ENCODE measurements around the gene CLCN2. TPM values are rescaled to one million over a fixed set of nuclear protein-coding genes. Genes with fewer than 3 reads are reported as not detected.

The CLCN2 gene
- total RNA-seq, 1 experiment from 2014 or later: 23.0 TPM

DNA sequence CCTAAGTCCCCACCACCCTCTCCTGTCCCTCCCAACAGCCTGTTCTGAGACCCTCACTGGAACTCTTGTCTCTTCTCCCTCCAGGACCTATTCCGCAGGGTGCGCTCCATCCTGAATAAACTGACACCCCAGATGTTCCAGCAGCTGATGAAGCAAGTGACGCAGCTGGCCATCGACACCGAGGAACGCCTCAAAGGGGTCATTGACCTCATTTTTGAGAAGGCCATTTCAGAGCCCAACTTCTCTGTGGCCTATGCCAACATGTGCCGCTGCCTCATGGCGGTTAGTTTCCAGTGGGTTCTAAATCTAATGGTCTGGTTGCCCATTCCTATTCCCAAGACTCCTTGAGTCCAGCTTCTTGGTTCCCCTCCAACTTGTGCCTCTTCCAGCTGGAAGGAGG is 37.7 kb downstream of the CLCN2 start:
- Mint-ChIP-seq H3K4me1 (ENCODE audit: low read depth, unreplicated experiment) (no peaks in the 10 kb centered on the region), H3K4me3 (ENCODE audit: unreplicated experiment) (no peak overlapping the region), H3K9me3 (ENCODE audit: unreplicated experiment) (no peaks in the 10 kb centered on the region), H3K27ac (ENCODE audit: unreplicated experiment) (no peak overlapping the region), H3K36me3 (ENCODE audit: insufficient read depth, unreplicated experiment) (peaks cover 100% of the 10 kb centered on the region), H3K27me3 (ENCODE audit: insufficient read depth, unreplicated experiment) (no peaks in the 10 kb centered on the region)
- Histone ChIP-seq H3K9me3 (no peaks in the 10 kb centered on the region), H3K4me1 (no peaks in the 10 kb centered on the region), H3K27me3 (replicated peaks; ENCODE audit: control insufficient read depth, insufficient read depth, low read length) (no peaks in the 10 kb centered on the region), H3K36me3 (ENCODE audit: control insufficient read depth, insufficient read depth, low read length) (peaks cover 23% of the 10 kb centered on the region), H3K4me3 (ENCODE audit: low read depth, low read length) (no peak overlapping the region)
- ChIA-PET CTCF (no interaction called here), POLR2A (no interaction called here)
- TF ChIP-seq, protein P1, sequence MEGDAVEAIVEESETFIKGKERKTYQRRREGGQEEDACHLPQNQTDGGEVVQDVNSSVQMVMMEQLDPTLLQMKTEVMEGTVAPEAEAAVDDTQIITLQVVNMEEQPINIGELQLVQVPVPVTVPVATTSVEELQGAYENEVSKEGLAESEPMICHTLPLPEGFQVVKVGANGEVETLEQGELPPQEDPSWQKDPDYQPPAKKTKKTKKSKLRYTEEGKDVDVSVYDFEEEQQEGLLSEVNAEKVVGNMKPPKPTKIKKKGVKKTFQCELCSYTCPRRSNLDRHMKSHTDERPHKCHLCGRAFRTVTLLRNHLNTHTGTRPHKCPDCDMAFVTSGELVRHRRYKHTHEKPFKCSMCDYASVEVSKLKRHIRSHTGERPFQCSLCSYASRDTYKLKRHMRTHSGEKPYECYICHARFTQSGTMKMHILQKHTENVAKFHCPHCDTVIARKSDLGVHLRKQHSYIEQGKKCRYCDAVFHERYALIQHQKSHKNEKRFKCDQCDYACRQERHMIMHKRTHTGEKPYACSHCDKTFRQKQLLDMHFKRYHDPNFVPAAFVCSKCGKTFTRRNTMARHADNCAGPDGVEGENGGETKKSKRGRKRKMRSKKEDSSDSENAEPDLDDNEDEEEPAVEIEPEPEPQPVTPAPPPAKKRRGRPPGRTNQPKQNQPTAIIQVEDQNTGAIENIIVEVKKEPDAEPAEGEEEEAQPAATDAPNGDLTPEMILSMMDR (IDR thresholded peaks at IDR 0.05; ENCODE audit: insufficient read depth in 1 of 2, low read depth in 1 of 2, low read length in 1 of 2, severe bottlenecking in 1 of 2, unreplicated experiment in 1 of 2): no peak
- DNase-seq: no peak
- no TSS peak for BruUV-seq (replicated peaks)
- intact Hi-C loops (cut with micrococcal nuclease; ENCODE audit: unreplicated experiment): no loop called here

DNA sequence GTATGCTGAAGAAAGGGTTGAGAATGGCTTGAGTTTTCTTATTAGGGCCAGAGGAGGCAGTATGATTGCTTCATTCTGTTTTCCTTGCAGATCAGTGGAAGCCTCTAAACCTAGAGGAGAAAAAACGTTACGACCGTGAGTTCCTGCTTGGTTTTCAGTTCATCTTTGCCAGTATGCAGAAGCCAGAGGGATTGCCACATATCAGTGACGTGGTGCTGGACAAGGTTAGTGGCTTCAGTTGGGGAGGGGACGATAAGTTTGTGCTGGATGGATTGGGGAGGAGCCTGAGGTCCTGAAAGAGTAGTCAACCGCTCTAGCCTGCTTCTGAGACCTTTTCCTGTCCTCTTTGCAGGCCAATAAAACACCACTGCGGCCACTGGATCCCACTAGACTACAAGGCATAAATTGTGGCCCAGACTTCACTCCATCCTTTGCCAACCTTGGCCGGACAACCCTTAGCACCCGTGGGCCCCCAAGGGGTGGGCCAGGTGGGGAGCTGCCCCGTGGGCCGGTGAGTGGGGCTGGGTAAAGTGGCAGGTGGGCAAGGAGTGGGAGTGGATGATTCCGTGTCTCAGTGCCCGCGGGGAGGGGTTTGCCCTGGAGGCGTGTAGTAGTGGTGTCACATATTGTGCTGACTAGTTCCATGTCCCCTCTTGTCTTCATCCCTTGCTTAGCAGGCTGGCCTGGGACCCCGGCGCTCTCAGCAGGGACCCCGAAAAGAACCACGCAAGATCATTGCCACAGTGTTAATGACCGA is 38.5 kb downstream of the CLCN2 start:
- Mint-ChIP-seq H3K4me1 (ENCODE audit: low read depth, unreplicated experiment) (no peaks in the 10 kb centered on the region), H3K27me3 (ENCODE audit: insufficient read depth, unreplicated experiment) (no peaks in the 10 kb centered on the region), H3K27ac (ENCODE audit: unreplicated experiment) (no peak overlapping the region), H3K36me3 (ENCODE audit: insufficient read depth, unreplicated experiment) (peaks cover 97% of the 10 kb centered on the region), H3K9me3 (ENCODE audit: unreplicated experiment) (no peaks in the 10 kb centered on the region), H3K4me3 (ENCODE audit: unreplicated experiment) (no peak overlapping the region)
- Histone ChIP-seq H3K4me3 (ENCODE audit: low read depth, low read length) (no peak overlapping the region), H3K27me3 (replicated peaks; ENCODE audit: control insufficient read depth, insufficient read depth, low read length) (no peaks in the 10 kb centered on the region), H3K36me3 (ENCODE audit: control insufficient read depth, insufficient read depth, low read length) (peaks cover 21% of the 10 kb centered on the region), H3K4me1 (no peaks in the 10 kb centered on the region), H3K9me3 (no peaks in the 10 kb centered on the region)
- DNase-seq: no peak
- CTCF ChIA-PET: no interaction called here
- TF ChIP-seq, protein P1 (IDR thresholded peaks at IDR 0.05; ENCODE audit: insufficient read depth in 1 of 2, low read depth in 1 of 2, low read length in 1 of 2, severe bottlenecking in 1 of 2, unreplicated experiment in 1 of 2): no peak
- BruUV-seq (replicated peaks): no TSS peak
- intact Hi-C loops (cut with micrococcal nuclease; ENCODE audit: unreplicated experiment): no loop called here
- POLR2A ChIA-PET: no interaction called here

DNA sequence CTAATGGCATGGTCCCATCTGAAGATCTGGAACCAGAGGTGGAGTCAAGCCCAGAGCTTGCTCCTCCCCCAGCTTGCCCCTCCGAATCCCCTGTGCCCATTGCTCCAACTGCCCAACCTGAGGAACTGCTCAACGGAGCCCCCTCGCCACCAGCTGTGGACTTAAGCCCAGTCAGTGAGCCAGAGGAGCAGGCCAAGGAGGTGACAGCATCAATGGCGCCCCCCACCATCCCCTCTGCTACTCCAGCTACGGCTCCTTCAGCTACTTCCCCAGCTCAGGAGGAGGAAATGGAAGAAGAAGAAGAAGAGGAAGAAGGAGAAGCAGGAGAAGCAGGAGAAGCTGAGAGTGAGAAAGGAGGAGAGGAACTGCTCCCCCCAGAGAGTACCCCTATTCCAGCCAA is 39.7 kb downstream of the CLCN2 start:
- TSS peak; percentile 9 for BruUV-seq (replicated peaks)
- no peak for DNase-seq
- intact Hi-C loops (cut with micrococcal nuclease; ENCODE audit: unreplicated experiment): no loop called here
- H3K4me3 Mint-ChIP-seq (ENCODE audit: unreplicated experiment): no peak overlapping the region
- H3K4me1 ChIP-seq: peaks cover 2% of the 10 kb centered on the region; the same call in 1 of the 2 replicates
- H3K9me3 ChIP-seq: no peaks in the 10 kb centered on the region
- H3K4me1 Mint-ChIP-seq (ENCODE audit: low read depth, unreplicated experiment): peaks cover 3% of the 10 kb centered on the region
- no peaks in the 10 kb centered on the region for H3K27me3 Mint-ChIP-seq (ENCODE audit: insufficient read depth, unreplicated experiment)
- H3K27ac Mint-ChIP-seq (ENCODE audit: unreplicated experiment): no peak overlapping the region
- peaks cover 97% of the 10 kb centered on the region for H3K36me3 Mint-ChIP-seq (ENCODE audit: insufficient read depth, unreplicated experiment)
- TF ChIP-seq, protein P1 (IDR thresholded peaks at IDR 0.05; ENCODE audit: insufficient read depth in 1 of 2, low read depth in 1 of 2, low read length in 1 of 2, severe bottlenecking in 1 of 2, unreplicated experiment in 1 of 2): no peak
- CTCF ChIA-PET: no interaction called here
- H3K27me3 ChIP-seq (replicated peaks; ENCODE audit: control insufficient read depth, insufficient read depth, low read length): no peaks in the 10 kb centered on the region
- H3K4me3 ChIP-seq (ENCODE audit: low read depth, low read length): no peak overlapping the region
- no peaks in the 10 kb centered on the region for H3K9me3 Mint-ChIP-seq (ENCODE audit: unreplicated experiment)
- POLR2A ChIA-PET: no interaction called here
- H3K36me3 ChIP-seq (ENCODE audit: control insufficient read depth, insufficient read depth, low read length): peaks cover 18% of the 10 kb centered on the region

All from Caco-2 (cell line).